ENCODE data around the gene RBM12. TPM values are rescaled to one million over a fixed set of nuclear protein-coding genes. Genes with fewer than 3 reads are reported as not detected.

Gene RBM12
- total RNA-seq, 2 donors from 2014 or later = 71.1 to 92.4 TPM

GRCh38 chr20:35603695-35604448, 60.8 kb downstream of the RBM12 start:
- Mint-ChIP-seq H3K27ac (no peak overlapping the region), H3K9me3 (no peaks in the 10 kb centered on the region), H3K27me3 (ENCODE audit: low read depth) (peaks cover 31% of the 10 kb centered on the region), H3K36me3 (ENCODE audit: insufficient read depth in 2 of 2) (no peaks in the 10 kb centered on the region), H3K4me1 (ENCODE audit: low read depth) (peaks cover 15% of the 10 kb centered on the region), H3K4me3 (no peak overlapping the region)
- no peak for DNase-seq
- ATAC-seq (replicated peaks in 1 of 2) = no peak

DNA sequence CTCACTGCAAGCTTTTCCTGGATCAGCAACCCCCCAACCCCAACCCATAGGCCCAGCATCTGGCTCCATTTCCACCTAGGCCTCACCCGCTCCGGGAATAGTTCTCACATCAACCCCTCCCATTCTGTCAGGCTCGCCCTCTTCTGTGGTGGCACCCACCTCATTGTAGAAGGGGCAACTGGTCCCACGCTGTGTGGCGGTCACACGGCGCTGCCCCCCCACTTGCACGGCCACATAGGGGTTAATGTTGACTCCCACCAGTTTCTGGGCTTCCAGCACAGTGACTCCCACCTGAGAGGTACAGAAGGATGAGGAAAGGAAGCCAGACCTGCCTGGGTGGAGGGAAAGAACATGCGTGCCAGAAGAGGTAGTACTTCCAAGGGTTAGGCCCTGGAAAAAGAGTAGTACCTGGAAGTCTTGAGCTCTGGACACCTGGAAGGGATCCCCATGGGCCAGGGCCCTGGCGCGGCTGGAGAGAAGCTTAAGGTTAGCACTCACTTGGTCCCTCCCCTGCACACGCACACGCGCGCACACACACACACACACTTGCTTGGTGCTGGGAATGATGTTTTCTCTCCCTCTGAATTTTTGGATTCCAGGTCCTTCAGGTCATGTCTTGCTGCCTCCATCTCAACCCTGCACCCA, 61.7 kb downstream of the RBM12 start:
- no peak overlapping the region for H3K27ac Mint-ChIP-seq

GRCh38 chr20:35601990-35602389, 62.7 kb downstream of the RBM12 start:
- Mint-ChIP-seq H3K4me3 (peak overlapping the region; percentile 82 to 83), H3K4me1 (ENCODE audit: low read depth) (peaks cover 13% of the 10 kb centered on the region), H3K27ac (no peak overlapping the region), H3K36me3 (ENCODE audit: insufficient read depth in 2 of 2) (no peaks in the 10 kb centered on the region), H3K27me3 (ENCODE audit: low read depth) (peaks cover 50% of the 10 kb centered on the region), H3K9me3 (no peaks in the 10 kb centered on the region)
- DNase-seq (no peak), ATAC-seq (replicated peaks in 1 of 2) (no peak)

More for the DNA sequence above, 61.7 kb downstream of the RBM12 start:
- Mint-ChIP-seq H3K4me3 (peak overlapping the region in 1 of 2 donors; percentile 34), H3K9me3 (no peaks in the 10 kb centered on the region), H3K36me3 (ENCODE audit: insufficient read depth in 2 of 2) (no peaks in the 10 kb centered on the region), H3K4me1 (ENCODE audit: low read depth) (peaks cover 15% of the 10 kb centered on the region), H3K27me3 (ENCODE audit: low read depth) (peaks cover 40% of the 10 kb centered on the region)
- ATAC-seq (replicated peaks in 1 of 2) = no peak
- DNase-seq = no peak

- Mint-ChIP-seq H3K27ac (no peak overlapping the region), H3K4me3 (peak overlapping the region; percentile 82 to 83), H3K4me1 (ENCODE audit: low read depth) (peaks cover 11% of the 10 kb centered on the region), H3K36me3 (ENCODE audit: insufficient read depth in 2 of 2) (no peaks in the 10 kb centered on the region), H3K9me3 (no peaks in the 10 kb centered on the region), H3K27me3 (ENCODE audit: low read depth) (peaks cover 52% of the 10 kb centered on the region)
- ATAC-seq (replicated peaks in 1 of 2) (peak; percentile 92 to 94), DNase-seq (peak; percentile 85 to 86)
Observed at GRCh38 chr20:35600993-35601973, 63.4 kb downstream of the RBM12 start.

GRCh38 chr20:35600176-35600992, 64.3 kb downstream of the RBM12 start:
- no peak for ATAC-seq (replicated peaks in 1 of 2)
- Mint-ChIP-seq H3K27ac (no peak overlapping the region), H3K4me1 (ENCODE audit: low read depth) (peaks cover 11% of the 10 kb centered on the region), H3K36me3 (ENCODE audit: insufficient read depth in 2 of 2) (no peaks in the 10 kb centered on the region), H3K9me3 (no peaks in the 10 kb centered on the region), H3K27me3 (ENCODE audit: low read depth) (peaks cover 52% of the 10 kb centered on the region), H3K4me3 (peak overlapping the region; percentile 82 to 83)
- no peak for DNase-seq

DNA sequence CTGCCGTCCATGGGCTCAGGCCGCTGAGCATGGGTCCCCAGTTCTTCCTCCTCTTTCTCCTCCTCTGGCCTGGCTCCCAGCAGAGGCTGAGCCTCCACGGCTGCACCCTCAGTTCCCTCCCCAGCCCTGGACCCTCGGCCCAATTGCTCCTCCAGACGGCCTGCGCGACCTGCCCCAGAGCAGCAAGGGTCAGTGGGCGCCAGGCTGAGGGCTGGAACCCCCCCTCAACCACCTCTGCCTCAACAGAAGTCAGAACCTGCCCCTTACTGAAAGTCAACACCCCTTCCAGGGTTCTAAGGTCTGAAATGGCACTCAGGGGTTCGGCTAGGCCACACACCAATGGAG, 65.0 kb downstream of the RBM12 start:
- Mint-ChIP-seq H3K4me3 (no peak overlapping the region), H3K4me1 (ENCODE audit: low read depth) (peaks cover 11% of the 10 kb centered on the region), H3K27me3 (ENCODE audit: low read depth) (peaks cover 52% of the 10 kb centered on the region), H3K27ac (no peak overlapping the region), H3K9me3 (no peaks in the 10 kb centered on the region), H3K36me3 (ENCODE audit: insufficient read depth in 2 of 2) (no peaks in the 10 kb centered on the region)
- ATAC-seq (replicated peaks in 1 of 2) (no peak), DNase-seq (no peak)

Other genes with a start within 250 kb of the RBM12 start
- gene GDF5, start 226.7 kb downstream of the RBM12 start, total RNA-seq = not detected
- 10 to 100 TPM; 45.1 to 55.0 TPM for gene CEP250, start 209.3 kb downstream of the RBM12 start, total RNA-seq
- not detected for gene C20orf173, start 135.2 kb downstream of the RBM12 start, total RNA-seq
- gene ERGIC3, start 122.8 kb downstream of the RBM12 start, total RNA-seq = 100 to 1,000 TPM; 139 to 145 TPM
- 1 to 10 TPM; 8.7 to 9.8 TPM for gene SPAG4, start 49.1 kb downstream of the RBM12 start, total RNA-seq
- gene CPNE1, start within 50 bp of the RBM12 start, total RNA-seq = 100 to 1,000 TPM; 459 to 512 TPM
- gene NFS1, start 34.5 kb upstream of the RBM12 start, total RNA-seq = 10 to 100 TPM; 43.3 to 46.0 TPM
- 10 to 100 TPM; 51.4 to 53.8 TPM for gene ROMO1, start 34.5 kb upstream of the RBM12 start, total RNA-seq
- 100 to 1,000 TPM; 431 to 525 TPM for gene RBM39, start 77.4 kb upstream of the RBM12 start, total RNA-seq
- 10 to 100 TPM; 68.1 to 68.6 TPM for gene PHF20, start 107.1 kb upstream of the RBM12 start, total RNA-seq